OCI-LY1 (cell line): ENCODE measurements around the gene RBMS3.

ENCODE experiments used
- H2AFZ ChIP-seq: fragments of 200-600 bp; sonication (generic), shearing (Covaris generic); 2 replicates; pipeline ENCODE4 v1.6.0; 2014; ENCODE audit warnings: antibody characterized with exemption, mild to moderate bottlenecking, low read length
- H3F3A ChIP-seq: fragments of 200-600 bp; sonication (generic), shearing (Covaris generic); 2 replicates; pipeline ENCODE4 v1.6.0; 2014; ENCODE audit warnings: mild to moderate bottlenecking, antibody characterized with exemption, low read length, moderate library complexity; ENCODE audit not compliant: insufficient read depth
- H3K27ac ChIP-seq: fragments of 200-600 bp; sonication (generic); 2 replicates; pipeline ENCODE4 v1.5.1; 2014; ENCODE audit warnings: low read length, mixed run types, mild to moderate bottlenecking, low read depth; ENCODE audit not compliant: poor library complexity, severe bottlenecking
- H3K27me3 ChIP-seq: fragments of 200-600 bp; sonication (generic); 2 replicates; pipeline ENCODE4 v1.6.0; 2014; ENCODE audit warnings: antibody characterized with exemption, mild to moderate bottlenecking, low read length, moderate library complexity; ENCODE audit not compliant: insufficient read depth
- H3K36me3 ChIP-seq: fragments of 200-600 bp; sonication (generic); 2 replicates; pipeline ENCODE4 v1.6.1; 2014; ENCODE audit warnings: mild to moderate bottlenecking, antibody characterized with exemption, low read length, moderate library complexity, mixed read lengths; ENCODE audit not compliant: insufficient read depth
- H3K4me1 ChIP-seq: fragments of 200-600 bp; sonication (generic); 2 replicates; pipeline ENCODE4 v1.5.1; 2014; ENCODE audit warnings: mild to moderate bottlenecking, low read length, moderate library complexity; ENCODE audit not compliant: insufficient read depth, severe bottlenecking
- H3K4me2 ChIP-seq: fragments of 200-600 bp; sonication (generic), shearing (Covaris generic); 2 replicates; pipeline ENCODE4 v1.6.1; 2014; ENCODE audit warnings: low read length
- H3K4me3 ChIP-seq: fragments of 200-600 bp; sonication (generic); 2 replicates; pipeline ENCODE4 v1.5.1; 2014; ENCODE audit warnings: low read length, low read depth, mild to moderate bottlenecking, mixed read lengths; ENCODE audit not compliant: poor library complexity, severe bottlenecking
- H3K79me2 ChIP-seq: fragments of 200-600 bp; shearing (Covaris generic); 2 replicates; pipeline ENCODE4 v1.6.1; 2016; ENCODE audit warnings: mixed run types, low read length, mixed read lengths; ENCODE audit not compliant: insufficient read depth
- H3K9ac ChIP-seq: fragments of 200-600 bp; sonication (generic), shearing (Covaris generic); 2 replicates; pipeline ENCODE4 v1.6.1; 2014; ENCODE audit warnings: mild to moderate bottlenecking, low read length, mixed read lengths
- H3K9me2 ChIP-seq: fragments of 200-600 bp; sonication (generic), shearing (Covaris generic); 2 replicates; pipeline ENCODE4 v1.6.1; 2014; ENCODE audit warnings: low read depth, mild to moderate bottlenecking, low read length, mixed read lengths
- H3K9me3 ChIP-seq: fragments of 200-600 bp; shearing (Covaris generic); 2 replicates; pipeline ENCODE4 v1.6.1; 2014; ENCODE audit warnings: low read length, mixed read lengths
- H4K20me1 ChIP-seq: fragments of 200-600 bp; sonication (generic), shearing (Covaris generic); 2 replicates; pipeline ENCODE4 v1.6.0; 2016; ENCODE audit warnings: mild to moderate bottlenecking, low read length; ENCODE audit not compliant: insufficient read depth
- EZH2 ChIP-seq: fragments of 200-600 bp; sonication (generic), shearing (Covaris generic); IDR thresholded peaks from 2 replicates; pipeline ENCODE4 v1.8.0; 2017; ENCODE audit warnings: borderline replicate concordance, mixed run types, mild to moderate bottlenecking, antibody characterized with exemption, low read length, moderate library complexity, mixed read lengths
- TF ChIP-seq, protein P1 (sequence below): fragments of 200-600 bp; sonication (generic), shearing (Covaris generic); IDR thresholded peaks from 2 replicates; pipeline ENCODE4 v1.5.1; 2017; ENCODE audit warnings: mild to moderate bottlenecking, antibody characterized with exemption, low read length, moderate library complexity, mixed read lengths

The RBMS3 gene

GRCh38 chr3:29976871-29977270 lies 696.0 kb downstream of the RBMS3 start:
- H3K4me3 ChIP-seq: no peak overlapping the region

DNA sequence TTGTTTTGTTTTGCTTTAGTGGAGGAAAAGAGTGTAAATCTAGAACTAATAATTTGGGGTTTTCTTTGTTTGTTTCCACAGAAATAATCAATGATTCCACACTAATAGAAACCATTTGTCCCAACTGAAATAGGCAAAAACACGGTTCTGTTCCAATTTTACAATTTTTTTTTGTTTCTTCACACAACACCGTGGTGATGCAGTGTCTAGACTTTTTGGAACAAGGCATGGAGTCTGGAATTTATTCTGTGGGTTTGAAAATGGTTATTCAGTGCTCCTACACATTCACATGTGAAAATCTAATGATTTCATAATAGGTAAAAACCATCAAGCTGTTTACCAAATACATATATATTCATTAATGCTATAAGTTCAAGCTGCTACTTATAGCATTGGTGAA lies 696.5 kb downstream of the RBMS3 start:
- no peaks in the 10 kb centered on the region for H4K20me1 ChIP-seq

More at GRCh38 chr3:29976871-29977270, 696.0 kb downstream of the RBMS3 start:
- Histone ChIP-seq H3K27ac (no peak overlapping the region), H4K20me1 (no peaks in the 10 kb centered on the region), H2AFZ (0 out of 2 replicates have a peak overlapping the region, but pooled peaks have one; percentile 57), H3K36me3 (no peaks in the 10 kb centered on the region), H3F3A (no peaks in the 10 kb centered on the region), H3K4me2 (no peak overlapping the region), H3K9me2 (no peaks in the 10 kb centered on the region), H3K4me1 (peaks cover 6% of the 10 kb centered on the region), H3K9me3 (no peaks in the 10 kb centered on the region), H3K9ac (no peak overlapping the region), H3K79me2 (no peaks in the 10 kb centered on the region), H3K27me3 (no peaks in the 10 kb centered on the region)
- no peak for TF ChIP-seq EZH2
- TF ChIP-seq, protein P1, sequence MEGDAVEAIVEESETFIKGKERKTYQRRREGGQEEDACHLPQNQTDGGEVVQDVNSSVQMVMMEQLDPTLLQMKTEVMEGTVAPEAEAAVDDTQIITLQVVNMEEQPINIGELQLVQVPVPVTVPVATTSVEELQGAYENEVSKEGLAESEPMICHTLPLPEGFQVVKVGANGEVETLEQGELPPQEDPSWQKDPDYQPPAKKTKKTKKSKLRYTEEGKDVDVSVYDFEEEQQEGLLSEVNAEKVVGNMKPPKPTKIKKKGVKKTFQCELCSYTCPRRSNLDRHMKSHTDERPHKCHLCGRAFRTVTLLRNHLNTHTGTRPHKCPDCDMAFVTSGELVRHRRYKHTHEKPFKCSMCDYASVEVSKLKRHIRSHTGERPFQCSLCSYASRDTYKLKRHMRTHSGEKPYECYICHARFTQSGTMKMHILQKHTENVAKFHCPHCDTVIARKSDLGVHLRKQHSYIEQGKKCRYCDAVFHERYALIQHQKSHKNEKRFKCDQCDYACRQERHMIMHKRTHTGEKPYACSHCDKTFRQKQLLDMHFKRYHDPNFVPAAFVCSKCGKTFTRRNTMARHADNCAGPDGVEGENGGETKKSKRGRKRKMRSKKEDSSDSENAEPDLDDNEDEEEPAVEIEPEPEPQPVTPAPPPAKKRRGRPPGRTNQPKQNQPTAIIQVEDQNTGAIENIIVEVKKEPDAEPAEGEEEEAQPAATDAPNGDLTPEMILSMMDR: no peak

GRCh38 chr3:29978036-29978435 lies 697.2 kb downstream of the RBMS3 start:
- no peak overlapping the region for H2AFZ ChIP-seq
- no peaks in the 10 kb centered on the region for H3K36me3 ChIP-seq
- H3K9me3 ChIP-seq: no peaks in the 10 kb centered on the region
- no peak for TF ChIP-seq EZH2
- TF ChIP-seq, protein P1: no peak
- no peaks in the 10 kb centered on the region for H3K79me2 ChIP-seq
- H3K27ac ChIP-seq: no peak overlapping the region
- no peaks in the 10 kb centered on the region for H4K20me1 ChIP-seq
- H3F3A ChIP-seq: no peaks in the 10 kb centered on the region
- H3K4me1 ChIP-seq: peaks cover 6% of the 10 kb centered on the region
- no peak overlapping the region for H3K9ac ChIP-seq
- H3K4me2 ChIP-seq: no peak overlapping the region
- no peaks in the 10 kb centered on the region for H3K27me3 ChIP-seq
- no peak overlapping the region for H3K4me3 ChIP-seq
- H3K9me2 ChIP-seq: no peaks in the 10 kb centered on the region

More for the DNA sequence above, 696.5 kb downstream of the RBMS3 start:
- no peaks in the 10 kb centered on the region for H3F3A ChIP-seq
- no peak overlapping the region for H3K27ac ChIP-seq
- no peaks in the 10 kb centered on the region for H3K36me3 ChIP-seq
- H3K9me3 ChIP-seq: no peaks in the 10 kb centered on the region
- no peak overlapping the region for H2AFZ ChIP-seq
- H3K4me3 ChIP-seq: no peak overlapping the region
- H3K9ac ChIP-seq: no peak overlapping the region
- H3K4me1 ChIP-seq: peaks cover 6% of the 10 kb centered on the region
- H3K4me2 ChIP-seq: no peak overlapping the region
- no peaks in the 10 kb centered on the region for H3K9me2 ChIP-seq
- no peaks in the 10 kb centered on the region for H3K27me3 ChIP-seq
- TF ChIP-seq, protein P1: no peak
- TF ChIP-seq EZH2: no peak
- no peaks in the 10 kb centered on the region for H3K79me2 ChIP-seq
